GM19463 (cell line): Measurements from ENCODE around the gene KIF26B.
"Not testable (repeated sequence)": the region's sequence is repeated elsewhere in the genome, so short reads cannot be mapped to it uniquely, and the experiment has no call there.

Source experiments
- ATAC-seq: cut with Tn5 transposase; IDR thresholded peaks from one replicate; pipeline ENCODE4 v1.9.1; 2021; ENCODE audit warnings: mild to moderate bottlenecking, moderate library complexity; ENCODE audit not compliant: unreplicated experiment

Gene KIF26B

GRCh38 chr1:245311887-245312536 is 157.2 kb downstream of the KIF26B start:
- ATAC-seq: no peak

- ATAC-seq: no peak
Measured at GRCh38 chr1:245313576-245313975, 158.8 kb downstream of the KIF26B start.

GRCh38 chr1:245316784-245317183 is 162.0 kb downstream of the KIF26B start:
- no peak for ATAC-seq

- no peak for ATAC-seq
Measured at GRCh38 chr1:245317217-245317616, 162.4 kb downstream of the KIF26B start.

- no peak for ATAC-seq
Measured at GRCh38 chr1:245319094-245319493, 164.3 kb downstream of the KIF26B start.

- no peak for ATAC-seq
Measured at GRCh38 chr1:245322673-245323072, 167.9 kb downstream of the KIF26B start.

- ATAC-seq: not testable (repeated sequence)
Measured at GRCh38 chr1:245323765-245324164, 169.0 kb downstream of the KIF26B start.

- ATAC-seq: no peak
Measured at GRCh38 chr1:245325922-245326795, 171.4 kb downstream of the KIF26B start.

GRCh38 chr1:245327360-245327759 is 172.6 kb downstream of the KIF26B start:
- no peak for ATAC-seq

- ATAC-seq: no peak
Measured at GRCh38 chr1:245327842-245328241, 173.1 kb downstream of the KIF26B start.

- no peak for ATAC-seq
Measured at GRCh38 chr1:245330951-245331350, 176.2 kb downstream of the KIF26B start.

GRCh38 chr1:245332085-245332484 is 177.3 kb downstream of the KIF26B start:
- no peak for ATAC-seq

- ATAC-seq: no peak
Measured at GRCh38 chr1:245332513-245332912, 177.7 kb downstream of the KIF26B start.

- no peak for ATAC-seq
Measured at GRCh38 chr1:245334235-245334634, 179.4 kb downstream of the KIF26B start.

- no peak for ATAC-seq
Measured at GRCh38 chr1:245334827-245335490, 180.2 kb downstream of the KIF26B start.

- ATAC-seq: not testable (repeated sequence)
Measured at GRCh38 chr1:245335684-245336083, 180.9 kb downstream of the KIF26B start.

GRCh38 chr1:245336149-245336983 is 181.6 kb downstream of the KIF26B start:
- no peak for ATAC-seq

- not testable (repeated sequence) for ATAC-seq
Measured at GRCh38 chr1:245336984-245337355, 182.2 kb downstream of the KIF26B start.

GRCh38 chr1:245337829-245338484 is 183.2 kb downstream of the KIF26B start:
- ATAC-seq: no peak

GRCh38 chr1:245338485-245338877 is 183.7 kb downstream of the KIF26B start:
- ATAC-seq: no peak
